Loucy (cell line): Measurements from ENCODE around the gene RAPGEF1.

ENCODE experiments used
- H2AFZ ChIP-seq: fragments of 200-600 bp; sonication (generic); 2 replicates; pipeline ENCODE4 v1.6.0; 2016; ENCODE audit warnings: antibody characterized with exemption, mild to moderate bottlenecking, low read length, moderate library complexity
- H3F3A ChIP-seq: fragments of 200-600 bp; 2 replicates; pipeline ENCODE4 v1.6.0; 2016; ENCODE audit warnings: antibody characterized with exemption, low read depth, mild to moderate bottlenecking
- H3K27me3 ChIP-seq: fragments of 200-600 bp; sonication (generic); 2 replicates; pipeline ENCODE4 v1.6.1; 2014; ENCODE audit warnings: low read length, mild to moderate bottlenecking; ENCODE audit not compliant: insufficient read depth, poor library complexity, severe bottlenecking
- H3K36me3 ChIP-seq: fragments of 200-600 bp; sonication (generic); 2 replicates; pipeline ENCODE4 v1.6.1; 2016; ENCODE audit warnings: low read length; ENCODE audit not compliant: insufficient read depth
- H3K4me1 ChIP-seq: fragments of 200-600 bp; sonication (generic); 2 replicates; pipeline ENCODE4 v1.5.1; 2014; ENCODE audit warnings: low read length, mild to moderate bottlenecking; ENCODE audit not compliant: insufficient read depth, poor library complexity, severe bottlenecking
- H3K4me2 ChIP-seq: fragments of 200-600 bp; sonication (generic); 2 replicates; pipeline ENCODE4 v1.6.0; 2014; ENCODE audit warnings: antibody characterized with exemption, low read length, low read depth, mild to moderate bottlenecking; ENCODE audit not compliant: poor library complexity, severe bottlenecking
- H3K4me3 ChIP-seq: fragments of 200-600 bp; sonication (generic); 2 replicates; pipeline ENCODE4 v1.5.1; 2014; ENCODE audit warnings: low read length, mild to moderate bottlenecking, mixed read lengths; ENCODE audit not compliant: poor library complexity, severe bottlenecking
- H3K79me2 ChIP-seq: fragments of 200-600 bp; sonication (generic); 2 replicates; pipeline ENCODE4 v1.6.1; 2014; ENCODE audit warnings: low read length; ENCODE audit not compliant: insufficient read depth
- H3K9ac ChIP-seq: fragments of 200-600 bp; sonication (generic); 2 replicates; pipeline ENCODE4 v1.6.0; 2014; ENCODE audit warnings: mild to moderate bottlenecking, low read depth, low read length, moderate library complexity; ENCODE audit not compliant: poor library complexity, severe bottlenecking
- H3K9me2 ChIP-seq: fragments of 200-600 bp; sonication (generic); replicated peaks from 2 replicates; pipeline ENCODE4 v1.6.1; 2016; ENCODE audit warnings: low read depth, low read length, mixed read lengths
- H3K9me3 ChIP-seq: fragments of 200-600 bp; sonication (generic); 2 replicates; pipeline ENCODE4 v1.6.1; 2014; ENCODE audit warnings: mild to moderate bottlenecking, antibody characterized with exemption, low read length, low read depth; ENCODE audit not compliant: insufficient read depth
- H4K20me1 ChIP-seq: fragments of 200-600 bp; sonication (generic); 2 replicates; pipeline ENCODE4 v1.6.0; 2014; ENCODE audit warnings: antibody characterized with exemption, low read length, mild to moderate bottlenecking; ENCODE audit not compliant: insufficient read depth, poor library complexity, severe bottlenecking
- CTCF ChIP-seq: fragments of 200-600 bp; sonication (generic); conservative IDR thresholded peaks from 2 replicates; pipeline ENCODE4 v1.5.1; 2014; ENCODE audit warnings: mild to moderate bottlenecking, antibody characterized with exemption, low read length
- EZH2phosphoT487 ChIP-seq: fragments of 200-600 bp; IDR thresholded peaks from 2 replicates; pipeline ENCODE4 v1.6.1; 2018; ENCODE audit warnings: antibody characterized with exemption, mild to moderate bottlenecking, moderate library complexity, borderline replicate concordance

Gene RAPGEF1

GRCh38 chr9:131707733-131708157, 32.1 kb downstream of the RAPGEF1 start:
- TF ChIP-seq EZH2phosphoT487 (no peak), CTCF (no peak)
- no peaks in the 10 kb centered on the region for H3K9me2 ChIP-seq
- H2AFZ ChIP-seq, result no peak overlapping the region
- H3K9me3 ChIP-seq, result no peaks in the 10 kb centered on the region
- no peaks in the 10 kb centered on the region for H3F3A ChIP-seq
- no peak overlapping the region for H3K4me3 ChIP-seq
- H3K27me3 ChIP-seq, result no peaks in the 10 kb centered on the region
- H3K4me1 ChIP-seq, result peaks cover 9% of the 10 kb centered on the region
- H3K4me2 ChIP-seq, result no peak overlapping the region
- H4K20me1 ChIP-seq, result peaks cover 4% of the 10 kb centered on the region
- no peaks in the 10 kb centered on the region for H3K36me3 ChIP-seq
- H3K9ac ChIP-seq, result no peak overlapping the region
- H3K79me2 ChIP-seq, result peaks cover 95% of the 10 kb centered on the region

GRCh38 chr9:131707050-131707449, 32.8 kb downstream of the RAPGEF1 start:
- Histone ChIP-seq H3K9me2 (no peaks in the 10 kb centered on the region), H2AFZ (no peak overlapping the region), H4K20me1 (peaks cover 4% of the 10 kb centered on the region), H3K27me3 (no peaks in the 10 kb centered on the region), H3K79me2 (peaks cover 95% of the 10 kb centered on the region), H3K4me1 (peaks cover 9% of the 10 kb centered on the region), H3K4me3 (no peak overlapping the region), H3K9me3 (no peaks in the 10 kb centered on the region), H3K9ac (no peak overlapping the region), H3K36me3 (no peaks in the 10 kb centered on the region), H3F3A (no peaks in the 10 kb centered on the region), H3K4me2 (no peak overlapping the region)
- TF ChIP-seq EZH2phosphoT487 (no peak), CTCF (no peak)

GRCh38 chr9:131706608-131706970, 33.3 kb downstream of the RAPGEF1 start:
- peaks cover 9% of the 10 kb centered on the region for H3K4me1 ChIP-seq
- no peak overlapping the region for H3K4me3 ChIP-seq
- H3K9ac ChIP-seq, result no peak overlapping the region
- H3K9me3 ChIP-seq, result no peaks in the 10 kb centered on the region
- peaks cover 95% of the 10 kb centered on the region for H3K79me2 ChIP-seq
- no peaks in the 10 kb centered on the region for H3K36me3 ChIP-seq
- no peaks in the 10 kb centered on the region for H3K9me2 ChIP-seq
- H3K27me3 ChIP-seq, result no peaks in the 10 kb centered on the region
- peaks cover 4% of the 10 kb centered on the region for H4K20me1 ChIP-seq
- no peak overlapping the region for H2AFZ ChIP-seq
- TF ChIP-seq EZH2phosphoT487 (no peak), CTCF (no peak)
- no peak overlapping the region for H3K4me2 ChIP-seq
- H3F3A ChIP-seq, result no peaks in the 10 kb centered on the region
